ENCODE results near the gene GTF2H2C. TPM values are rescaled to one million over a fixed set of nuclear protein-coding genes. Genes with fewer than 3 reads are reported as not detected.
"Not testable (repeated sequence)": the region's sequence is repeated elsewhere in the genome, so short reads cannot be mapped to it uniquely, and the experiment has no call there.

GTF2H2C gene
- polyA plus RNA-seq (2013, experiment 1 of 2; ENCODE audit: insufficient read length), result 28.5 TPM
- 21.7 TPM for polyA plus RNA-seq (2013, experiment 2 of 2; ENCODE audit: insufficient read length)

DNA sequence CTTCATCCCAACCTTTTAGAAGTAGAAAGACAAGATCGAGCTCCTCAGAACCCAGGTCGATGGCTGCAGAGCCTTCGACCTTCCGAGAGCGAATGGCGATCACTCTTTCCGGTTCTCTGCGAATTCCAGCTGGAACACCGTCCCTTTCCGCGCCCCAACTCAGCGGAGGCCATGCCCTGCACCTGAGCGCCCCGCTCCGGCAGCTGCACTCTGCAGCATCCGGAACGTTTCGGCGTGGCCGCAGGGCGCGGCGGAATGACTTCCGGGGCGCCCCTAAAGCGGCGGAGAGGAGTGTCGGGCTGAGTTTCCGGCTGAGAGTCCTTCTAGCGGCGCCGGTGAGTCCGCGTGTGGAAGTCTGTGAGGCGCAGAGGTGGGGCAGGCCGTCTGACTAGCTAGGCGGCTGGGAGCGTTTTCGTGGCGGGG lies at the start of gene GTF2H2C:
GTF2H2C (plus strand) TSS at position 284 of the 423 bp plus-strand sequence. CDS start 4,942 bp downstream, outside the sequence.
- peak; percentile 74 for DNase-seq

DNA sequence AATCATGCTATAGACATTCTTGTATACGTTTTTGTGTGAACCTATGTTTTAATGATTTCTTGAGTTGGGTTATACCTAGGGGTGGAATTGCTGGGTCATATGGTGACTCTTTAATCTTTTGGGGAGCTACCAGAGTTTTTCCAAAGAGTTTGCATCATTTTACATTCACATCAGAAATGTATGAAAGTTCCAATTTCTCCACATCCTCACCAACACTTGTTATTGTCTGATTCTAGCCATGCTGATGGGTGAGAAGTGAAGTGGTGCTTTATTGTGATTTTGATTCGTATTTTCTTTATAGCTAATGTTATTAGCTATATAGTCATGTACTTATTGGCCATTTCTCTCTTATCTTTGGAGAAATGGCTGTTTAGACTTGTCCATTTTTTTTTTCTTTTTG lies 49.3 kb upstream of the GTF2H2C start:
- DNase-seq, result no peak

DNA sequence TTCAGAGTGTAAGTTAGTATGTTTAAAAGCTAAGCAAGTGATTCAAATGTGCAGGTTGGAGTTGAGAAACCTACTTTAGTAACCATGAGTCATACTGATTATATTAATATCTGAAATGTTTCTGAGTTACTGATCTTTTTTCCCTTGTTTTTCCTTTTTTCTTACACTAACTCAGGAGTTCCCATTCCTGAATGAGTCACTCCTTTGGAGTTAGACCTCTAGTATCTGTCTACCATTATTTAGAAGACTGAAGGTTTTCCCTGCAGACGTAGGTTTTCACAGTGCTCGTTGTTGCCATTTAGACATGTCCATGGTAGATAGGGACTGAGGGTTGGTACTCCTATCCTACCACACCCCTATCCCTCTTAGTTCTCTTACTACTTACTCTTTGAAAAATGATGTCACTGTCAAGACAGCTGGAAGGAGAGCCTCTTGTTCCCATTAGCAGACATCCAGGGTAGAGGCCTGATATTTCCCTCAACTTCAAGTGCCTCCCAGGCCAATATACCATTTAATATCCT lies 47.2 kb upstream of the GTF2H2C start:
- DNase-seq, result peak; percentile 81

DNA sequence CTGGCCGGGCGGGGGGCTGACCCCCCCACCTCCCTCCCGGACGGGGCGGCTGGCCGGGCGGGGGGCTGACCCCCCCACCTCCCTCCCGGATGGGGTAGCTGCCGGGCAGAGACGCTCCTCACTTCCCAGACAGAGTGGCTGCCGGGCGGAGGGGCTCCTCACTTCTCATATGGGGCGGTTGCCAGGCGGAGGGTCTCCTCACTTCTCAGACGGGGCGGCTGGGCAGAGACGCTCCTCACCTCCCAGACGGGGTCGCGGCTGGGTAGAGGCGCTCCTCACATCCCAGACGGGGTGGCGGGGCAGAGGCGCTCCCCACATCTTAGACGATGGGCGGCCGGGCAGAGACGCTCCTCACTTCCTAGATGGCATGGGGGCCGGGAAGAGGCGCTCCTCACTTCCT lies 44.4 kb upstream of the GTF2H2C start:
- DNase-seq, result not testable (repeated sequence)

DNA sequence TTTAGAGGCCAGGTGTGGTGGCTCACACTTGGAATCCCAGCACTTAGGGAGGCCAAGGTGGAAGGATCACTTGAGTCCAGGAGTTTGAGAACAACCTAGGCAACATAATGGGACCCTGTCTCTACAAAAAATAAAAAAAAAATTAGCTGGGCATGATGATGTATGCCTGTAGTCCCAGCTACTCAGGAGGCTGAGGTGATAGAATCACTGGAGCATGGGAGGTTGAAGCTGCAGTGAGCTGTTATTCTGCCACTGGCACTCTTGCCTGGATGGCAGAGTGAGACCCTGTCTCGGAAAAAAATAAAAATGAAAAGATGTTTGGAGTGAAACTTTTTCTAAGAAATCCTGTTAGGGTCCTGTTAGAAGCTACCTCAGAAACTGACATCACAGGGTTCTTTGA lies 43.2 kb upstream of the GTF2H2C start:
- DNase-seq, result no peak

DNA sequence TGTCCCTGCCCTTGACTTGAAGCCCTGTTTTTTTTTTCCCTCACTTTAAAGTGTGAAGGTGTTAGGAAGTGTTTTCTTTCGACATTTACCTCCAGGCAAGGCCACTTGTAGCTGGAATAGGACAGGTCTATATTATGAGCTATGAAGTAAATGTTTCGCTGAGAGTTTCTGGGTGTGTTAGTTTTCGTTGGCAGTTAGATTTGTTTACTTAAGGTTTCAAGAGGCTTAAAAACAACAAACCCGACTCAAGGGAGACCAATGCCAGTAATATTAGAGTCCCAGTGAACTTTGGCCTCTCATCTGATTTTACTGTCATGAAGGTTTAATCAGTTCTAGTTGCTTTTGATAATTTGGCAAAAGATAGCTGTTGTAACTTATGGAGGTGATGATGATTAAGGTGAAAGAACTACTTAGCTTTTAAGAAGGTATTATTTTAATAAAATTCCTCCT lies 42.2 kb upstream of the GTF2H2C start:
- DNase-seq, result peak; percentile 68

DNA sequence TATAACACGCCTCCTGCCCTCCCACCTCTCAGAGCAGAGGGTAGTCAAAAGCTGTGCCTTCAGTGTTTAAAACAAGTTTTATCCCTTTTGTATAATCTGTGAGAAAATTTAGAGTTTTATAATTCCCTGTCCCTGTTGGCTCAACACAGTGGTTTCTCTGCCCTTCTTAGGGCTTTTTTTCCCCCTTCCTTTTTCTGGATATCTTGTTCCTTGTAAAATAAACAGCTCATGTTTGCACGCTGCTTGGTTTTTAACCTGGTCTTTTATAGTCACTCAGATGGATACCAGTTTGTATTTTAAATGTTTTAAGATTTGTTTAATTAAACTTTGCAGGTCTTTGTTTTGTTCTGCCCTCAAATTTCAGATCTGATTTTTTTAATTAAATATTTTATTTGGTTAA lies 40.7 kb upstream of the GTF2H2C start:
- no peak for DNase-seq

DNA sequence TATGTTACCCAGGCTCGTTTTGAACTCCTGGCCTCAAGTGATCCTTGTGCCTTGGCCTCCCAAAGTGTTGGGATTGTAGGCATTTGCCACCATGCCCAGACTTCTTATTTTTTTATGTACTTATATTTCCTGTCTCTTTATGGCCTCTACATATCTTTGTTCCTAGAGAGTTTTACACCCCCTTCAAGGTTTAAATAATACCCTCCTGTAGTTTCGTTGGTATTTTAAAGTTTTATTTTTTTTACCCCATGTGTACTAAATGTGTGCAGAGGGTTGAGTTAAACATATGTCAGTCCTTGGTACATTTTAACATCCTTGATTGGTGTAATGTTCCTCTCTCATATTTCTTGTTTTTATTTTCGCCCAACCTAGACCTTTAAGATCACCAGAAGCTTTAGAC lies 38.0 kb upstream of the GTF2H2C start:
- no peak for DNase-seq

DNA sequence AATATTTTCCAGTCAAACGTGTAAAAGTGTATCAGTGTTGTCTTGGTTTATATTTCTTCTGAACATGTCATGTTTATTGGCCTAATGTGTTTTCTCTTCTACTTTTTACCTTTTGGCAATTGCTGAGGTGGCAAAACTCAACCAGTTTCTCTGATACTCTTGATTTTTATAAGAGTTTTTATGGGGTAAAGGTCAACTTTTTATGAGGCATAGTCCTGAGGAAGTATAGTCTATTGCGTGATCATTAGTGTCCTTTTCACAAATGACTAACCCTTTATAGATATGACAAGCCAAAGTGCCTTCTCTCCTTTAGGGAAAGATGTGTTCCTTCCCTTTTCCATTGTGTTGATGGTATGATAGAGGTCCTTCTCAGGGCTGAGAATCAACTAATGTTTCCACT lies 34.5 kb upstream of the GTF2H2C start:
- no peak for DNase-seq

DNA sequence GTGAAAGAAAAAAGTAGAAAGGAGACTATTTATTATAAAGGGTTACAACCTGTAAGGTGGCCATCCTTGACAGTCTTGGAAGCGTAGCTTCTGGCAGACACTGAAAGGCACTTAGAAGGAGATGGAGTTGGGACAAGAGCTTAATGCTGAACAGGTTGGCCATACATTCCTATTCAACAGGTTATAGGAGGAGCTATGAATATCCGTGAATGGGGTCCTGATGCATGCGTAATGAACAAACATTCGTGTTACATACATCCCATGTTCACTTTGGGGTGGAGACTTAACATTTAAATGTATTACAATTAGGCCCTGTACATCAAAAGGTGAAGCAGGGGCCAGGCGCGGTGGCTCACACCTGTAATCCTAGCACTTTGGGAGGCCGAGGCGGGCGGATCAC lies 33.3 kb upstream of the GTF2H2C start:
- no peak for DNase-seq

DNA sequence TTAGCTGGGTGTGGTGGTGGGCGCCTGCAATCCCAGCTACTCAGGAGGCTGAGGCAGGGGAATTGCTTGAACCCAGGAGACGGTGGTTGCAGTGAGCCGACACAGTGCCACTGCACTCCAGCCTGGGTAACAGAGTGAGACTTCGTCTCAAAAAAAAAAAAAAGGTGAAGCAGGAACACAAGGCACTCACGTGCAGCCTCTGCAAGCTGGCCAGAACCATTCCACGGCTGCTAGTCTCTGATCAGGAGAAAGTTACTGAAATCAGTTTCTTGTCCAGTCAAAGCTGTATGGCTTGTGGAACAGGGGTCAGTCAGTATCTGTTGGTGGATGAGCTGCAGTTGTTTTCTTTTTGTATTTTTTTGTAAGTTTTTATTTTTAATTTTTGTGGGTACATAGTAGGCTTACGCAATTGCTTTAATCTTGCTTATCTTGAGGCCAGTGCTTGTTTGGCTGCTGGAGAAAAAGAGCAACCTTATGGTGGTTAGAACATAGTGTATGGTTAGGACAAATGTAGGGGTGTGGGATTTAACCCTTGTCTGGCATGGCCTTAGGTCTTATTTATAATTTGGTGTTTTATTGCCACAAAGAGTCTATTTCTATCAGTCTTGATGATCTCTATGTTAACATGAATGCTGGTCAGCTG lies 32.7 kb upstream of the GTF2H2C start:
- DNase-seq, result no peak

DNA sequence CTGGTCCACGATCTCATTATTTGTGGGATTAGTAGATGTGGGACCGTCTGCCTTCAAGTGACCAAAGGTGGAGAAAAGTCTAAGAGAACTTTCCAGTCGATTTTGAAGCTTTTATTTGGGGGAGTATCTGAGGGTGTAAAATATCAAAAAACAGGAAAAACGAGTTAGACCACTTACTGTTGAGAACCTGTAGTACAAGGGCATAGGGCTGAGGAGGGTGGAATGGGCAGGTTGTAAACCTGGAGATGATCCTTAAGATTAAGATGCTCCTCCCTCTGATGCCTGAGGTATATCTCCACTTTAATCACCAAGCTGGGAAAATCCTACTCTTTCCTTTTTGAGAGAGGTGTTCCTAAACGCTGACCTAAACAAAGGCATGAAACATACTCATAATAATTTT lies 32.0 kb upstream of the GTF2H2C start:
- DNase-seq, result no peak

DNA sequence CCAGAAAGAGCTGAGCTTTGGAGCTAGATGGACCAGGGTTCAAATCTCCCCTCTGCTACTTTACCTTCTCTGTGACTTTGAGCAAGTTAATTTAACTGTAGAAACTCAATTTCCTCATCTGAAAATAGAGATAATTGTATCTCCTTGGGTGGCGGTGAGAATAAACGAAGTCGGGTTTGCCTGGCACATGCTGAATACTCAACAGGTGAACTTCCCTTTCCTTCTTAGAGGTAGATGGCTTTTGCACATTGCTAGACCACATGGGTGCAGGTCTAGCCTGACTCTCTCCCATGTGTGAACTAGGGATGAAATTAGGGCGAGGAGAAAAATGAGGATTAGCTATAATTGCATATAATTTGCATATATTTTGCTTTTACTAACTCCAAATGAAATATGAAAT lies 31.4 kb upstream of the GTF2H2C start:
- no peak for DNase-seq

DNA sequence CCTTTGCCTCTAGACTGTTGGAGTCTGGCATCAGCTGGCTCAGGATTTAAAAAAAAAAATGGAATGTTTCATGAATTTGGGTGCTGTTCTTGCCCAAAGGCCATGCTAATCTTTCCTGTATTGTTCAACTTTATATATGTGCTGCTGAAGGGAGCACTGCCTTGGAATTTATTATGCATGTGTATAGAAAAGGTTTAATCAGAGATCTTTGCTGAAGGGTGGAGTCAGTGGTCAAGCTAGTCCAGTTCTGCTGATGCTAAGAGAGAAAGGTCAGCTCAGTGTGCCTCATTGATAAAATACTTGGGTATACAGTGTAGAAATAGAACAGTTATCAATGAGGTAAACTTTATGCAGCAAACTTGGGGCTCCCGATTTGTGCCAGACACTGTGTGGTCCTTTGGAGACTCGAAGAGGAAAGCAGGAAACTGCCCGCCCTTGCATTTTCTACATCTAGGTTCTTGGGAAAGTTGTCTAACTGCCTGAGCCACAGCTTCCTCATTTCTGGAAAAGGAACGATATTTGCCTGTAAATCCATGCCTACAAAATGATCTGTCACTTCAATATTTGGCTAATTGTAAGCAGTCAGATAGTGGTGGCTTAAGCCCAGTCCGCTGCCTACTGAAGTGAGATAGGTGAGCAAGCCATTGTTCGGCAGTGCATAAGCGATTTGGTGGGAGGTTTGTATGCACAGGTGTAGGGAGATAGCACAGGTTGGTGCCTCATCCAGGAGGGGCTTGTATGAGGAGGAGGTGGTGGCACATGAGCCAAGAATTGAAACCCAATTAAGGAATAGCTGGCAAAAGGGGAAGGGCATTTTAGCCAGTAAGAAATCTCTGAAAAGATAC lies 29.2 kb upstream of the GTF2H2C start:
- DNase-seq, result no peak

DNA sequence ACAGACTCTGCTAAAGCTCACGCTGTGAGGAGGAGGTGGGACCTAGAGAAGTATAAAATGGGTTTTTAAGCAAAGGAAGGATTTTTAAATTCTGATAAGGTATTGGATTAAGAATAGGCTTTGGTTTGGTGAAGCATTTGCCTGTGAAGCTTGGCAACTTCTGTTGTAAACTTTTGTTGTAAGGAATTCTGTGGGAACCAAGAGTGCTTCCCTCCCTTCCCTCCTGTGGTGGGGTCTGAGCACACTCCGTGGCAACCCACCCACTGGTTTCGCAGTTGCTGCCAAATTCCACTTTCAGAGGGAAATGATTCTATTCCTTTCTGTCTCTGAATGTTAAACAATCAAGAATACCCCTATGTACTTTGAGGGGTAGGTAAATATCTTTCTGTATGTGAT lies 28.6 kb upstream of the GTF2H2C start:
- DNase-seq, result no peak

DNA sequence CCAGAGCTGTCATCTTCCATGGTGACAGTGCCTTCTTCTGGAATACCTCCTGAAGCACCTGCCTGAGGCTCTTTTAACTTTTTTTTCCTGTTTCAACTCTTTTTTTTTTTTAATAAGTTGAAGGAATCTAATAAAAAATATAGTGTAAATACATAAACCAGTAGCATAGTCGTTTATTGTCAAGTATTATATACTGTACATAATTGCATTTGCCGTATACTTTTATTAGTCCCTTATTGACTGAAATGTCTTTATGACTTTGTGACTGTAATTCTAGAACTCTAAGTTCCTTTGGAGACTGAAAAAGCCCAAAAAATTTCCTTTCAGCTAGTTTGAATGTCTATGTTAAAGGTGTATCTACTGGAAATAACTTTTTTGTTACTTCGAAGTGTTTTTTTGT lies 22.1 kb upstream of the GTF2H2C start:
- DNase-seq, result not testable (repeated sequence)

DNA sequence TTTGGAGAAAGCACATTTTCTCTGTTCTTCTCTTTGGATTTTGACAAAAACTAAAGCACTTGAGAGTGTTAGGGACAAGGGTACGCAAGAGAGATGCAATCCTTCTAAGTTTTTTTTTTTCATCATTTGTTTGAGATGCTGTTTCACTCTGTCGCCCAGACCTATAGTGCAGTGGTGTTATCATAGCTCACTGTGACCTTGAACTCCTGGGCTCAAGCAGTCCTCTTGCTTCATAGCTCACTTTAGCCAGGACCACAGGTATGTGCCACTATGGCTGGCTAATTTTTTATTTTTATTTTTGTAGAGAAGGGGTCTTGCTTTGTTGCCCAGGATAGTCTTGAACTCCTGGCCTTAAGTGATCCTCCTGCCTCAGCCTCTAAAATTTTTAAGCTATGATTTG lies 21.3 kb upstream of the GTF2H2C start:
- not testable (repeated sequence) for DNase-seq

DNA sequence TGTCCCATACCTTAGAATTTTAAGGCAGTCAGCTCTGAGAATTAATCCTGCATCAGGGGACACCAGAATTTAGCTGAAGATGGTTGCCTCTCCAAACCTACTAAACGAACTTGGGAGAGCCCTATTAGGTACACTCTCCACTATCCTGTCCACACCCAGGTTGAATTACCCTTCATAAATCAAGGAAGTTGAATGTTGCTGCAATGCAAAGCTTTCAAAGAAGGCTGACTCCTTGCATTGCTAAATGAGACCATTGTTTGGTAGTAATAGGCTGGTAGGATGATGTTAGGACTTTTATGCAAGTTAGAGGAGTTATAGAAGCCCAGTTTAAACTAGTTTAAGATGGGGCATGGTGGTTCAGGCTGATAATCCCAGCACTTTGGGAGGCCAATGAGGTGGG lies 18.6 kb upstream of the GTF2H2C start:
- DNase-seq, result not testable (repeated sequence)

DNA sequence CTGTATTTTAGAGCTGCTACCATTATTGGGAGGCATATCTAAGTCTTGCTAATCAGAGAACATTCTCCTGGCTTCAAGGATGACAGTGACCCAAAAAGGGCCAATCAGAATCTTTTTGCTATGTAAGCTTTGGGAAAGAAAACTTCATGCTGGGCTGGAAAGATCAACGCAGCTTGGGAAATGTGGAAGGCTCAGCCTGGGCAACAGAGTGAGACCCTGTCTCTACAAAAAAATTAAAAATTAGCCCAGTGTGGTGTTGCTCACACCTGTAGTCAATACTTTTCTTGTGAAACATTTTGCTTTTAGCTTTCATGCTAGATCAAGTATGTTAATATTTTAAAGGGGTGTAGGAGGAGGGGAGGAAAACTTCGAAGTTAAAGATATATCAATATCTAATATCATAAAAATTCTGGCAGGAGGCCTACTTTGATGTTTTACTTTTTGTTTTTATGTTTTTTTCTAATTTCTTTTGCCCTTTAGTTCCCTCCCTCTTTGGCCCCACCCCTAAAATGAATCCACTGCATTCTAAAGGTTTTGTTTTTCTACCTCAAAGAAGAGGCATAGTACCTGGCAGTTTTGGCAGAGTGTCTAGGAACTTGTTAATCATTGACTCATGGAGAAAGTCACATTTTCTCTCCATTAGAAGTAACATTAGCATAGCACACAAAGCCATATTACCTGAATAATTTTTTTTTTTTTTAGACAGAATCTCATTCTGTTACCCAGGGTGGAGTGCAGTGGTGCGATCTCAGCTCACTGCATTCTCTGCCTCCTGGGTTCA lies 17.0 kb upstream of the GTF2H2C start:
- not testable (repeated sequence) for DNase-seq

DNA sequence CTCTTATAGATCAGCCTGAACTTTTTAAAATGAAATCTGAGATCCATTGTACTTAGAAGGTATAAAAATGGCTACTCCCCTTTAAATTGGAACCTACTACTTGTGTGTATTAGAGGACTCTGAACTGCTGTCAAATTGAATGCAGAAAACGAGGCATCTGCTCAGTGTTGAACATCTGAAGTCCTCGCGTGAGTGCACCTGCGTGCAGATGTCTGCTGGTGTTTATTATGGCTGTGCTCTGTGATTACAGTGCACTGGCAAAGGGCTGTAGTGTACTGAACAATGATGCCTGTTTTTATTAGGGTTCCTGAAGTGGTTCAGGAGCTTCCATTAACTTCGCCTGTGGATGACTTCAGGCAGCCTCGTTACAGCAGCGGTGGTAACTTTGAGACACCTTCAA lies 15.4 kb upstream of the GTF2H2C start:
- DNase-seq, result not testable (repeated sequence)

DNA sequence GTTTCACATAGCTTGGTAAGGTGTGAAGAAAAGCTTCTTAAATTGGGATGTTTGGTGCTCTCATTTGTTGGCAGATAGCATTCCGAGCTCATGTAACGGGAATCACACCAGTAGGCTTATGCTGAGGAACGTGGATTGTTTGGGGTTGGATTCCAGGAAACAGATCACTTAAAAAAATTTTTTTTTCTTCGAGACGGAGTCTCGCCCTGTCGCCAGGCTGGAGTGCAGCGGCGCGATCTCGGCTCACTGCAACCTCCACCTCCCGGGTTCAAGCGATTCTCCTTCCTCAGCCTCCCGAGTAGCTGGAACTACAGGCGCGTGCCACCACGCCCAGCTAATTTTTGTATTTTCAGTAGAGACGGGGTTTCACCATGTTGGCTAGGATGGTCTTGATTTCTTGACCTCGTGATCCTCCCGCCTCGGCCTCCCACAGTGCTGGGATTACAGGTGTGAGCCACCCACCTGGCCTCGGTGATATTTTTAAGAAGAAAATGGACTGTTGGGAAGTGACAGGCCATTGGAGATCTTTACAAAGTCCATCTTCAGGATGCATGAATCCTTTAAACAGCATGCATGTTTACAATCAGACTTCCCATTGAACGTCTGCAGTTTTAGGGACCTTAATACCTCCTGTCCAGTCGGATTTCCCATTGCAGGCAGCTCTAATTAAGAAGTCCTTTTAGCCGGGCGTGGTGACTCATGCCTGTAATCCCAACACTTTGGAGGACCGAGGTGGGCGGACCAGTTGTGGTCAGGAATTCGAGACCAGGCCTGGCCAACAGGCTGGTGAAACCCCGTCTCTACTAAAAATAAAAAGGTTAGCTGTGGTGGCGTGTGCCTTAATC lies 818 bp downstream of the GTF2H2C start:
- not testable (repeated sequence) for DNase-seq

DNA sequence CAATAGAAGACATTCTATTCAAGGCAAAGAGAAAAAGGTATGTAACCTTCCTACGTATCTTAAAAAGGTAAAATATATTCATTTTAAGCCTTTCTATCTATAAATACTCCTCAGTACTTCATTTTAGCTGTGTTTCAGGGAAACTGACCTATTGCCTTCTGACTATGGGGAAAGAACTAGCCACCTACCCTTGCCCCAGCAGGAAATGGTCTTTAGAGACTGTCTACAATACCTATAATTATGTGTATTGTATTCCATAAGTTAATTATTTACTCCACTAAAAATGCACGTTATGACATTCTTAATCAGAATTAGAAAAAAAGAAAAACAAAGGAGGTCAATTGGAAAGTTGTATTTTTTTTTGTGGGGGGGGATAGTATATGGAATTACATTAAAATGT lies 6.2 kb downstream of the GTF2H2C start:
- not testable (repeated sequence) for DNase-seq

Measured in fibroblast of skin of back (primary cell).